H9 (cell line): ENCODE data around the gene NDST1. TPM values are rescaled to one million over a fixed set of nuclear protein-coding genes. Genes with fewer than 3 reads are reported as not detected.

Source experiments
- DNase-seq: peaks from one replicate; pipeline ENCODE4 v3.0.0-alpha.2; 2017
- H2AFZ ChIP-seq: one replicate; pipeline ENCODE4 v1.6.1; 2013; ENCODE audit warnings: mild to moderate bottlenecking, low read length, control low read depth, moderate library complexity
- H2AK5ac ChIP-seq: 2 replicates; pipeline ENCODE4 v1.6.1; 2013; ENCODE audit warnings: low read length, control low read depth, mixed read lengths; ENCODE audit not compliant: insufficient read length
- H2BK120ac ChIP-seq: one replicate; pipeline ENCODE4 v1.6.1; 2013; ENCODE audit warnings: low read depth, mild to moderate bottlenecking, low read length, control low read depth, inconsistent platforms; ENCODE audit not compliant: poor library complexity, severe bottlenecking
- H2BK12ac ChIP-seq: 2 replicates; pipeline ENCODE4 v1.6.1; 2013; ENCODE audit warnings: low read length, control low read depth, mixed read lengths, low read depth; ENCODE audit not compliant: insufficient read length
- H2BK15ac ChIP-seq: 2 replicates; pipeline ENCODE4 v1.6.1; 2013; ENCODE audit warnings: low read depth, low read length, control low read depth
- H2BK20ac ChIP-seq: one replicate; pipeline ENCODE4 v1.6.1; 2013; ENCODE audit warnings: low read depth, mild to moderate bottlenecking, low read length, control low read depth, inconsistent platforms; ENCODE audit not compliant: poor library complexity, severe bottlenecking
- H2BK5ac ChIP-seq: 2 replicates; pipeline ENCODE4 v1.6.1; 2013; ENCODE audit warnings: low read length, control low read depth, mixed read lengths; ENCODE audit not compliant: insufficient read length
- H3K14ac ChIP-seq: 2 replicates; pipeline ENCODE4 v1.6.1; 2013; ENCODE audit warnings: low read length, control low read depth; ENCODE audit not compliant: insufficient read depth
- H3K18ac ChIP-seq: 2 replicates; pipeline ENCODE4 v1.6.1; 2013; ENCODE audit warnings: low read depth, mild to moderate bottlenecking, mixed read lengths, low read length, control low read depth; ENCODE audit not compliant: insufficient read length
- H3K23ac ChIP-seq: 2 replicates; pipeline ENCODE4 v1.6.1; 2013; ENCODE audit warnings: low read length, control low read depth, mixed read lengths, low read depth; ENCODE audit not compliant: insufficient read length
- H3K23me2 ChIP-seq: 2 replicates; pipeline ENCODE4 v1.6.1; 2013; ENCODE audit warnings: low read depth, mild to moderate bottlenecking, mixed read lengths, low read length, control low read depth; ENCODE audit not compliant: insufficient read length, poor library complexity, severe bottlenecking
- H3K27ac ChIP-seq: 2 replicates; pipeline ENCODE4 v1.5.1; 2013; ENCODE audit warnings: low read length, control low read depth, mixed read lengths, low read depth; ENCODE audit not compliant: insufficient read length
- H3K27me3 ChIP-seq: 2 replicates; pipeline ENCODE4 v1.6.1; 2013; ENCODE audit warnings: low read length, control low read depth, inconsistent platforms; ENCODE audit not compliant: insufficient read depth
- H3K4ac ChIP-seq: 2 replicates; pipeline ENCODE4 v1.6.1; 2013; ENCODE audit warnings: low read depth, mild to moderate bottlenecking, control low read depth, inconsistent platforms, low read length, moderate library complexity
- H3K4me1 ChIP-seq: 2 replicates; pipeline ENCODE4 v1.6.1; 2013; ENCODE audit warnings: low read length, control low read depth, inconsistent platforms; ENCODE audit not compliant: insufficient read depth
- H3K4me2 ChIP-seq: 2 replicates; pipeline ENCODE4 v1.6.1; 2013; ENCODE audit warnings: low read length, control low read depth, mixed read lengths; ENCODE audit not compliant: insufficient read length, insufficient read depth
- H3K56ac ChIP-seq: 2 replicates; pipeline ENCODE4 v1.6.1; 2013; ENCODE audit warnings: low read depth, mild to moderate bottlenecking, mixed read lengths, low read length, control low read depth; ENCODE audit not compliant: insufficient read length
- H3K79me1 ChIP-seq: 2 replicates; pipeline ENCODE4 v1.6.1; 2013; ENCODE audit warnings: low read depth, mild to moderate bottlenecking, moderate library complexity, low read length, control low read depth, inconsistent platforms; ENCODE audit not compliant: insufficient read depth, poor library complexity, severe bottlenecking
- H3K79me2 ChIP-seq: 2 replicates; pipeline ENCODE4 v1.6.1; 2013; ENCODE audit warnings: low read length, control low read depth, inconsistent platforms; ENCODE audit not compliant: insufficient read depth
- H3K9ac ChIP-seq: 2 replicates; pipeline ENCODE4 v1.6.1; 2013; ENCODE audit warnings: low read length, control low read depth, mixed read lengths; ENCODE audit not compliant: insufficient read length; ENCODE audit errors: extremely low read depth
- H3K9me3 ChIP-seq: one replicate; pipeline ENCODE4 v1.6.1; 2013; ENCODE audit warnings: low read depth, low read length, inconsistent platforms; ENCODE audit not compliant: control insufficient read depth
- H3T11ph ChIP-seq: one replicate; pipeline ENCODE4 v1.6.1; 2013; ENCODE audit warnings: mild to moderate bottlenecking, low read length, control low read depth, inconsistent platforms
- H4K20me1 ChIP-seq: one replicate; pipeline ENCODE4 v1.6.1; 2013; ENCODE audit not compliant: control insufficient read depth, insufficient read length, insufficient read depth
- H4K5ac ChIP-seq: 2 replicates; pipeline ENCODE4 v1.6.1; 2013; ENCODE audit warnings: low read depth, mild to moderate bottlenecking, mixed read lengths, low read length, control low read depth; ENCODE audit not compliant: insufficient read length
- H4K8ac ChIP-seq: replicated peaks from 2 replicates; pipeline ENCODE4 v1.6.1; 2013; ENCODE audit warnings: low read length, control low read depth, mixed read lengths, low read depth; ENCODE audit not compliant: insufficient read length
- H4K91ac ChIP-seq: 2 replicates; pipeline ENCODE4 v1.6.1; 2013; ENCODE audit warnings: low read depth, mild to moderate bottlenecking, moderate library complexity, mixed read lengths, low read length, control low read depth; ENCODE audit not compliant: insufficient read length
- H3K27ac Mint-ChIP-seq, 3 experiments: 2 replicates in 2 of 3; 3 replicates in 1 of 3; pipeline ENCODE4 v1.8.0; 2020 to 2021; ENCODE audit warnings: mixed read lengths in 3 of 3, mild to moderate bottlenecking in 1 of 3, moderate library complexity in 1 of 3
- H3K27me3 Mint-ChIP-seq: 2 replicates; pipeline ENCODE4 v1.8.0; 2021; ENCODE audit warnings: low read depth, mild to moderate bottlenecking, moderate library complexity, mixed read lengths
- H3K36me3 Mint-ChIP-seq, 3 experiments: 2 replicates in 2 of 3; 3 replicates in 1 of 3; pipeline ENCODE4 v1.8.0; 2020 to 2021; ENCODE audit warnings: low read depth in 3 of 3, mixed read lengths in 3 of 3; ENCODE audit not compliant: insufficient read depth in 1 of 3
- H3K4me1 Mint-ChIP-seq, 2 experiments: 2 replicates each; pipeline ENCODE4 v1.8.0; 2020; ENCODE audit warnings: mixed read lengths in 2 of 2
- H3K4me3 Mint-ChIP-seq, 2 experiments: 2 replicates in 1 of 2; 3 replicates in 1 of 2; pipeline ENCODE4 v1.8.0; 2020 to 2021; ENCODE audit warnings: mild to moderate bottlenecking in 2 of 2, mixed read lengths in 2 of 2, moderate library complexity in 1 of 2
- H3K9me3 Mint-ChIP-seq, 2 experiments: 2 replicates in 1 of 2; 3 replicates in 1 of 2; pipeline ENCODE4 v1.8.0; 2020; ENCODE audit warnings: mild to moderate bottlenecking in 2 of 2, mixed read lengths in 2 of 2, moderate library complexity in 1 of 2
- CTCF ChIP-seq: fragments of 200-600 bp; sonication (generic); conservative IDR thresholded peaks from 3 replicates; pipeline ENCODE4 v1.8.0; 2021; ENCODE audit warnings: antibody characterized with exemption, mild to moderate bottlenecking
- WGBS: extraction: QIAGEN DNeasy Blood & Tissue Kit; methylation state at CpG from one replicate; pipeline ENCODE4 v1.1.7; 2013; ENCODE audit warnings: missing lambda C conversion rate, low lambda C conversion rate, mixed read lengths; ENCODE audit not compliant: insufficient read length; ENCODE audit errors: extremely low coverage; 5-methylcytosine and 5-hydroxymethylcytosine counted together
- total RNA-seq: library from RNA; stranded (reverse); gene quantifications from 2 replicates; pipeline ENCODE4 v1.2.1, GENCODE V29; 2021

Gene NDST1
- total RNA-seq, 1 experiment from 2014 or later: 65.5 TPM

- no peak overlapping the region for H4K5ac ChIP-seq
Observed at GRCh38 chr5:150545246-150545645, 37.3 kb downstream of the NDST1 start.

More at GRCh38 chr5:150545246-150545645, 37.3 kb downstream of the NDST1 start:
- Histone ChIP-seq H3K9me3 (no peaks in the 10 kb centered on the region), H4K91ac (no peak overlapping the region), H4K20me1 (no peaks in the 10 kb centered on the region), H4K8ac (no peak overlapping the region), H2AFZ (no peak overlapping the region), H2AK5ac (no peak overlapping the region), H3K23me2 (no peaks in the 10 kb centered on the region), H2BK120ac (no peak overlapping the region), H2BK20ac (no peak overlapping the region), H3K14ac (no peak overlapping the region), H3K56ac (no peak overlapping the region), H3K4me1 (no peaks in the 10 kb centered on the region), H3K9ac (no peak overlapping the region), H3K4ac (no peak overlapping the region), H2BK15ac (no peak overlapping the region), H3K27ac (no peak overlapping the region), H3K79me2 (no peaks in the 10 kb centered on the region), H2BK5ac (no peak overlapping the region), H3K27me3 (no peaks in the 10 kb centered on the region), H3K18ac (no peak overlapping the region), H3K23ac (no peak overlapping the region), H3K79me1 (no peaks in the 10 kb centered on the region), H3T11ph (no peak overlapping the region), H3K4me2 (no peak overlapping the region), H2BK12ac (no peak overlapping the region)
- DNase-seq: no peak
- WGBS: no CpG with 5 or more reads among the region's 13 CpGs
- no peak overlapping the region for H3K4me3 Mint-ChIP-seq
- TF ChIP-seq CTCF: no peak
- 0 out of 4 replicates have a peak, but pooled peaks cover 0 to 3% of the 10 kb centered on the region in 2 experiments for H3K4me1 Mint-ChIP-seq
- H3K27ac Mint-ChIP-seq: no peak overlapping the region
- H3K27me3 Mint-ChIP-seq: no peaks in the 10 kb centered on the region
- no peaks in the 10 kb centered on the region; a peak in 1 of 5 replicates for H3K9me3 Mint-ChIP-seq
- peaks cover 25 to 72% (median 52%) of the 10 kb centered on the region in 3 experiments; a peak in 6 of 7 replicates for H3K36me3 Mint-ChIP-seq
